Left lung (tissue), 10 donors: ENCODE results near the gene KLHL14. TPM values are rescaled to one million over a fixed set of nuclear protein-coding genes. Genes with fewer than 3 reads are reported as not detected.

Experiments
- ATAC-seq: fragments of 200-7000 bp; cut with Tn5 transposase; one replicate; pipeline ENCODE4 v1.9.1; 2020; ENCODE audit warnings: moderate library complexity
- DNase-seq, 4 donors: peaks; one replicate each; pipeline ENCODE4 v3.0.0-alpha.2; 2013 to 2020
- H3K27ac ChIP-seq, 2 donors: fragments of 200-600 bp; sonication (generic) in 1 of 2; one replicate each; pipeline versions ENCODE4 v1.5.0 to v1.8.0; 2020 to 2021
- H3K27me3 ChIP-seq, 2 donors: fragments of 200-600 bp; sonication (generic) in 1 of 2; one replicate each; pipeline versions ENCODE4 v1.5.0 to v1.8.0; 2020 to 2021
- H3K36me3 ChIP-seq, 2 donors: fragments of 200-600 bp; sonication (generic) in 1 of 2; one replicate each; pipeline versions ENCODE4 v1.5.0 to v1.8.0; 2020 to 2021
- H3K4me1 ChIP-seq, 2 donors: fragments of 200-600 bp; one replicate each; pipeline ENCODE4 v1.8.0; 2021
- H3K4me3 ChIP-seq, 2 donors: fragments of 200-600 bp; sonication (generic) in 1 of 2; one replicate each; pipeline versions ENCODE4 v1.5.0 to v1.8.0; 2020 to 2021; ENCODE audit warnings: mild to moderate bottlenecking in 1 of 2
- H3K9me3 ChIP-seq, 2 donors: fragments of 200-600 bp; sonication (generic) in 1 of 2; one replicate each; pipeline versions ENCODE4 v1.5.0 to v1.8.0; 2020 to 2021
- intact Hi-C, 2 donors: fragments of 100-400 bp; cut with DNase I; formaldehyde crosslinking; loops; one replicate each; pipeline versions ENCODE4 v1.11.2 to v1.14.2; 2022
- polyA plus RNA-seq, 6 donors: library from polyadenylated mRNA; unstranded; fragments of 120-200 nt; gene quantifications; one replicate each; pipeline ENCODE4 v1.2.1, GENCODE V29; 2013; ENCODE audit not compliant: insufficient read length in 6 of 6
- total RNA-seq, 2 donors: library from RNA; stranded (reverse); fragmentation: NEBNext Ultra II Directional; extraction: Animal tissue kit (Norgen Biotek cat#: 25700); gene quantifications; one replicate each; pipeline ENCODE4 v1.2.1, GENCODE V29; 2021
- TF ChIP-seq, protein P1 (sequence below), 2 donors: fragments of 200-600 bp; sonication (generic) in 1 of 2; IDR thresholded peaks; one replicate each; pipeline versions ENCODE4 v1.5.0 to v1.8.0; 2021; ENCODE audit warnings: antibody characterized with exemption in 2 of 2
- donor health status: DM: no; HTN: yes; CAD: no.
- donor health status: DM: no; HTN: no; CAD: no.

KLHL14 gene
- total and polyA plus RNA-seq, 8 donors, result 0.20 to 1.4 (median 1.2) TPM

DNA sequence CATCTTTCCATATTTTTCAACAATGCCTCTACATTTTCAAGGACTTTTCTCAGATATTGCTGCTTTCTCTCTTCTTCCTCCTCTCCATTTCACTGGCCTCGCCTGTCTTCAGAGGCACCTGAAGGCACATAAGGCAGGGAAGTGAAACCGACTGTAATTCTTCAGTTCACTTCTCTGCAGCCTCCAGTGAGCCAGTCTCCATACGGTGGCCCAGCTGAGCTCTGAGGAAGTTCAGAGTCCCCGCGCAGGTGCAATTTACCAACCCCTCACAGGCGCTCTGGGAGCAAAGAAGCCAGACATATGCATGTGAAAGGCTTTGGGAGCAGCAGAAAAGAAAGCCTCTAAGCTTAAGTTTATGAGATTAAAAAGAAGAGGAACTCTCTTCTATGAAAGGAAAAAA, 12.4 kb downstream of the KLHL14 start:
- TF ChIP-seq, protein P1, sequence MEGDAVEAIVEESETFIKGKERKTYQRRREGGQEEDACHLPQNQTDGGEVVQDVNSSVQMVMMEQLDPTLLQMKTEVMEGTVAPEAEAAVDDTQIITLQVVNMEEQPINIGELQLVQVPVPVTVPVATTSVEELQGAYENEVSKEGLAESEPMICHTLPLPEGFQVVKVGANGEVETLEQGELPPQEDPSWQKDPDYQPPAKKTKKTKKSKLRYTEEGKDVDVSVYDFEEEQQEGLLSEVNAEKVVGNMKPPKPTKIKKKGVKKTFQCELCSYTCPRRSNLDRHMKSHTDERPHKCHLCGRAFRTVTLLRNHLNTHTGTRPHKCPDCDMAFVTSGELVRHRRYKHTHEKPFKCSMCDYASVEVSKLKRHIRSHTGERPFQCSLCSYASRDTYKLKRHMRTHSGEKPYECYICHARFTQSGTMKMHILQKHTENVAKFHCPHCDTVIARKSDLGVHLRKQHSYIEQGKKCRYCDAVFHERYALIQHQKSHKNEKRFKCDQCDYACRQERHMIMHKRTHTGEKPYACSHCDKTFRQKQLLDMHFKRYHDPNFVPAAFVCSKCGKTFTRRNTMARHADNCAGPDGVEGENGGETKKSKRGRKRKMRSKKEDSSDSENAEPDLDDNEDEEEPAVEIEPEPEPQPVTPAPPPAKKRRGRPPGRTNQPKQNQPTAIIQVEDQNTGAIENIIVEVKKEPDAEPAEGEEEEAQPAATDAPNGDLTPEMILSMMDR (IDR thresholded peaks at IDR 0.05), result no peak
- no peaks in the 10 kb centered on the region for H3K9me3 ChIP-seq
- ATAC-seq (no peak), DNase-seq (no peak)
- no peaks in the 10 kb centered on the region for H3K4me1 ChIP-seq
- no peak overlapping the region for H3K4me3 ChIP-seq
- H3K27me3 ChIP-seq, result no peaks in the 10 kb centered on the region
- intact Hi-C loops, result no loop called here
- H3K27ac ChIP-seq, result no peak overlapping the region
- no peaks in the 10 kb centered on the region for H3K36me3 ChIP-seq

- Histone ChIP-seq H3K36me3 (no peaks in the 10 kb centered on the region), H3K27me3 (peaks cover 0 to 3% of the 10 kb centered on the region in 2 donors), H3K4me1 (no peaks in the 10 kb centered on the region), H3K4me3 (no peak overlapping the region), H3K27ac (no peak overlapping the region), H3K9me3 (no peaks in the 10 kb centered on the region)
- DNase-seq (no peak), ATAC-seq (no peak)
- TF ChIP-seq, protein P1 (IDR thresholded peaks at IDR 0.05), result no peak
- intact Hi-C loops, result no loop called here
Measured at GRCh38 chr18:32759611-32760167, 13.1 kb downstream of the KLHL14 start.

- ATAC-seq (no peak), DNase-seq (no peak)
- Histone ChIP-seq H3K36me3 (no peaks in the 10 kb centered on the region), H3K27ac (no peak overlapping the region), H3K4me1 (no peaks in the 10 kb centered on the region), H3K27me3 (peaks cover 0 to 5% of the 10 kb centered on the region in 2 donors), H3K4me3 (no peak overlapping the region), H3K9me3 (no peaks in the 10 kb centered on the region)
- TF ChIP-seq, protein P1 (IDR thresholded peaks at IDR 0.05), result no peak
- intact Hi-C loops, result no loop called here
Measured at GRCh38 chr18:32754508-32755263, 18.1 kb downstream of the KLHL14 start.

DNA sequence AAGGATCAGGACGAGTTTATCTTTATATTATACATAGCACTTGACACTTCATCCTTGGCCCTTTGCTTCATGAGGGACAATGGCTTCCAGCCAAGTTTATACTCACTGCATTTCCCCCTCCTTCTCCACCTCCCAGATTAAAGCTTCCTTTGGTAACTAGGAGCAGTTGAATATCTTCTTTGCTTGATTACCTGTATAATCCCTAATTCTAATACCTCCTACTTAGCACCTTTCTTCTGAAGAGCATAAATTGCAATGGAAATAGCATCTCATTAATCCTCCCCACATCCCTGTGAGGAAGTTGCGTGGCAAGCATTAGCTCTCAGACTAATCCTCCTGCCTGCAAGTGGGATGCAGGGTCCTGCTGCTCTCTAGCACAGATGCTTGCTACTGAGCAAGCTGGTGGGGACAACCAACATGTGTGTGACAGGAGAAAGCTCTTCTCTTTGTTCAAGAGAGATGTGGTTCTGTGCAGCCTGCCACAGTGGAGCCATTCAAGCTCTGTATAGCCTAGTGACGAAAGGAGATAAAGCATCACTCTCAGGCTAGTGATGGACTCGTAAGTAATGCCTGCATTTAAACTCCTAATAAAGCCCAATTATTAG, 19.1 kb downstream of the KLHL14 start:
- H3K27ac ChIP-seq, result no peak overlapping the region
- no peaks in the 10 kb centered on the region for H3K9me3 ChIP-seq
- no peaks in the 10 kb centered on the region for H3K36me3 ChIP-seq
- peaks cover 0 to 5% of the 10 kb centered on the region in 2 donors for H3K27me3 ChIP-seq
- TF ChIP-seq, protein P1 (IDR thresholded peaks at IDR 0.05), result no peak
- intact Hi-C loops, result no loop called here
- no peak overlapping the region for H3K4me3 ChIP-seq
- ATAC-seq, result no peak
- no peak for DNase-seq
- no peaks in the 10 kb centered on the region for H3K4me1 ChIP-seq

GRCh38 chr18:32750328-32750727, 22.5 kb downstream of the KLHL14 start:
- DNase-seq (no peak), ATAC-seq (no peak)
- intact Hi-C loops, result no loop called here

More at GRCh38 chr18:32750328-32750727, 22.5 kb downstream of the KLHL14 start:
- Histone ChIP-seq H3K27me3 (peaks cover 0 to 5% of the 10 kb centered on the region in 2 donors), H3K4me1 (no peaks in the 10 kb centered on the region), H3K9me3 (no peaks in the 10 kb centered on the region), H3K4me3 (no peak overlapping the region), H3K36me3 (no peaks in the 10 kb centered on the region), H3K27ac (no peak overlapping the region)
- TF ChIP-seq, protein P1 (IDR thresholded peaks at IDR 0.05), result no peak
